ENCODE results near the gene DCN.
"Not testable (repeated sequence)": the region's sequence is repeated elsewhere in the genome, so short reads cannot be mapped to it uniquely, and the experiment has no call there.

DCN gene

GRCh38 chr12:91182636-91183455 is at the start of gene DCN:
DCN (minus strand) TSS chr12:91182817; CDS start chr12:91178552, 4,265 bp downstream.
- in situ Hi-C loops (cut with MboI; ENCODE audit: low sequenced_read_pairs): no loop called here

GRCh38 chr12:91230841-91231240 is 48.2 kb upstream of the DCN start:
- in situ Hi-C loops (cut with MboI; ENCODE audit: low sequenced_read_pairs): no loop called here

- in situ Hi-C loops (cut with MboI; ENCODE audit: low sequenced_read_pairs): no loop called here
Measured at GRCh38 chr12:91226951-91227350, 44.3 kb upstream of the DCN start.

GRCh38 chr12:91225316-91225715 is 42.7 kb upstream of the DCN start:
- in situ Hi-C loops (cut with MboI; ENCODE audit: low sequenced_read_pairs): no loop called here

GRCh38 chr12:91224401-91224800 is 41.8 kb upstream of the DCN start:
- in situ Hi-C loops (cut with MboI; ENCODE audit: low sequenced_read_pairs): no loop called here

GRCh38 chr12:91222746-91223145 is 40.1 kb upstream of the DCN start:
- in situ Hi-C loops (cut with MboI; ENCODE audit: low sequenced_read_pairs): no loop called here

GRCh38 chr12:91219919-91220318 is 37.3 kb upstream of the DCN start:
- in situ Hi-C loops (cut with MboI; ENCODE audit: low sequenced_read_pairs): no loop called here

- in situ Hi-C loops (cut with MboI; ENCODE audit: low sequenced_read_pairs): no loop called here
Measured at GRCh38 chr12:91219511-91219910, 36.9 kb upstream of the DCN start.

- in situ Hi-C loops (cut with MboI; ENCODE audit: low sequenced_read_pairs): no loop called here
Measured at GRCh38 chr12:91216871-91217270, 34.3 kb upstream of the DCN start.

GRCh38 chr12:91215940-91216454 is 33.4 kb upstream of the DCN start:
- in situ Hi-C loops (cut with MboI; ENCODE audit: low sequenced_read_pairs): no loop called here

GRCh38 chr12:91211866-91212265 is 29.2 kb upstream of the DCN start:
- in situ Hi-C loops (cut with MboI; ENCODE audit: low sequenced_read_pairs): no loop called here

GRCh38 chr12:91210618-91211017 is 28.0 kb upstream of the DCN start:
- in situ Hi-C loops (cut with MboI; ENCODE audit: low sequenced_read_pairs): no loop called here

GRCh38 chr12:91210144-91210543 is 27.5 kb upstream of the DCN start:
- in situ Hi-C loops (cut with MboI; ENCODE audit: low sequenced_read_pairs): no loop called here

- in situ Hi-C loops (cut with MboI; ENCODE audit: low sequenced_read_pairs): not testable (repeated sequence)
Measured at GRCh38 chr12:91207301-91207700, 24.7 kb upstream of the DCN start.

GRCh38 chr12:91205811-91206210 is 23.2 kb upstream of the DCN start:
- in situ Hi-C loops (cut with MboI; ENCODE audit: low sequenced_read_pairs): no loop called here

GRCh38 chr12:91204421-91204820 is 21.8 kb upstream of the DCN start:
- in situ Hi-C loops (cut with MboI; ENCODE audit: low sequenced_read_pairs): no loop called here

- in situ Hi-C loops (cut with MboI; ENCODE audit: low sequenced_read_pairs): no loop called here
Measured at GRCh38 chr12:91203610-91204009, 21.0 kb upstream of the DCN start.

GRCh38 chr12:91202390-91202789 is 19.8 kb upstream of the DCN start:
- in situ Hi-C loops (cut with MboI; ENCODE audit: low sequenced_read_pairs): no loop called here

- in situ Hi-C loops (cut with MboI; ENCODE audit: low sequenced_read_pairs): no loop called here
Measured at GRCh38 chr12:91196436-91196835, 13.8 kb upstream of the DCN start.

GRCh38 chr12:91194500-91194899 is 11.9 kb upstream of the DCN start:
- in situ Hi-C loops (cut with MboI; ENCODE audit: low sequenced_read_pairs): no loop called here

GRCh38 chr12:91191513-91192111 is 9.0 kb upstream of the DCN start:
- in situ Hi-C loops (cut with MboI; ENCODE audit: low sequenced_read_pairs): no loop called here

- in situ Hi-C loops (cut with MboI; ENCODE audit: low sequenced_read_pairs): no loop called here
Measured at GRCh38 chr12:91189516-91189915, 6.9 kb upstream of the DCN start.

Data from HL-60/S4 treated with retinoic acid at 250 ng/mL for 4 days and 3 days (cell line).